Lower leg skin (tissue), 4 donors: ENCODE results near the gene VPS18. TPM values are rescaled to one million over a fixed set of nuclear protein-coding genes. Genes with fewer than 3 reads are reported as not detected.

Experiments used
- DNase-seq, 2 donors: peaks; one replicate each; pipeline ENCODE4 v3.0.0-alpha.2; 2019; ENCODE audit warnings: low spot score in 2 of 2
- H3K4me3 ChIP-seq: fragments of 200-600 bp; sonication (generic); 2 replicates; pipeline ENCODE4 v1.5.1; 2017; ENCODE audit warnings: mild to moderate bottlenecking, low read depth; ENCODE audit not compliant: poor library complexity, severe bottlenecking
- POLR2A ChIP-seq, 2 donors: fragments of 450-650 bp; IDR thresholded peaks; one replicate each; pipeline ENCODE4 v1.6.1; 2016 to 2017; ENCODE audit warnings: antibody characterized with exemption in 2 of 2, mild to moderate bottlenecking in 1 of 2, moderate library complexity in 1 of 2
- WGBS, 2 donors: methylation state at CpG; one replicate each; pipeline ENCODE4 v1.1.5; 2018; 5-methylcytosine and 5-hydroxymethylcytosine counted together
- intact Hi-C: fragments of 100-400 bp; cut with DNase I; formaldehyde crosslinking; loops from one replicate; pipeline ENCODE4 v1.15.0; 2023; ENCODE audit warnings: low total_unique reads
- total RNA-seq, 4 donors: library from RNA; depleted of rRNA; stranded (reverse); fragments of >200 nt; gene quantifications; one replicate each; pipeline ENCODE4 v1.1.0, GENCODE V29; 2016
- TF ChIP-seq, protein P1 (sequence below), 3 donors: fragments of 450-650 bp; IDR thresholded peaks; one replicate each; pipeline ENCODE4 v1.5.1; 2016; ENCODE audit warnings: antibody characterized with exemption in 3 of 3, mild to moderate bottlenecking in 3 of 3, moderate library complexity in 2 of 3

VPS18 gene
- total RNA-seq, 4 donors from 2014 or later, result 15.4 to 29.9 (median 25.7) TPM

- 85 to 93% methylated on average over 24 to 27 of the region's 31 CpGs for WGBS, 2 donors
- intact Hi-C loops, result loop anchor here (10.0 kb wide), 1 partner anchor 79 kb away; no protein-coding TSS in a partner anchor
- no peak for DNase-seq
- no peak overlapping the region for H3K4me3 ChIP-seq
- TF ChIP-seq, protein P1, sequence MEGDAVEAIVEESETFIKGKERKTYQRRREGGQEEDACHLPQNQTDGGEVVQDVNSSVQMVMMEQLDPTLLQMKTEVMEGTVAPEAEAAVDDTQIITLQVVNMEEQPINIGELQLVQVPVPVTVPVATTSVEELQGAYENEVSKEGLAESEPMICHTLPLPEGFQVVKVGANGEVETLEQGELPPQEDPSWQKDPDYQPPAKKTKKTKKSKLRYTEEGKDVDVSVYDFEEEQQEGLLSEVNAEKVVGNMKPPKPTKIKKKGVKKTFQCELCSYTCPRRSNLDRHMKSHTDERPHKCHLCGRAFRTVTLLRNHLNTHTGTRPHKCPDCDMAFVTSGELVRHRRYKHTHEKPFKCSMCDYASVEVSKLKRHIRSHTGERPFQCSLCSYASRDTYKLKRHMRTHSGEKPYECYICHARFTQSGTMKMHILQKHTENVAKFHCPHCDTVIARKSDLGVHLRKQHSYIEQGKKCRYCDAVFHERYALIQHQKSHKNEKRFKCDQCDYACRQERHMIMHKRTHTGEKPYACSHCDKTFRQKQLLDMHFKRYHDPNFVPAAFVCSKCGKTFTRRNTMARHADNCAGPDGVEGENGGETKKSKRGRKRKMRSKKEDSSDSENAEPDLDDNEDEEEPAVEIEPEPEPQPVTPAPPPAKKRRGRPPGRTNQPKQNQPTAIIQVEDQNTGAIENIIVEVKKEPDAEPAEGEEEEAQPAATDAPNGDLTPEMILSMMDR (IDR thresholded peaks at IDR 0.05), result no peak
- no peak for TF ChIP-seq POLR2A (IDR thresholded peaks at IDR 0.05)
These were observed 42.0 kb downstream of the VPS18 start for GRCh38 chr15:40936234-40936708.

GRCh38 chr15:40936709-40937666 is 42.7 kb downstream of the VPS18 start:
- TF ChIP-seq, protein P1 (IDR thresholded peaks at IDR 0.05), result no peak
- TF ChIP-seq POLR2A (IDR thresholded peaks at IDR 0.05), result no peak

GRCh38 chr15:40937762-40938535 is 43.7 kb downstream of the VPS18 start:
- intact Hi-C loops, result loop anchor here (10.0 kb wide), 1 partner anchor 77 kb away; no protein-coding TSS in a partner anchor
- DNase-seq, result no peak
- no peak overlapping the region for H3K4me3 ChIP-seq
- TF ChIP-seq, protein P1 (IDR thresholded peaks at IDR 0.05), result no peak
- TF ChIP-seq POLR2A (IDR thresholded peaks at IDR 0.05), result no peak
- WGBS, 2 donors, result 65 to 68% methylated on average over 19 of the region's 19 CpGs

More at GRCh38 chr15:40936709-40937666, 42.7 kb downstream of the VPS18 start:
- WGBS, 2 donors, result 79 to 87% methylated on average over 15 of the region's 15 CpGs
- no peak for DNase-seq
- intact Hi-C loops, result loop anchor here (10.0 kb wide), 1 partner anchor 78 kb away; no protein-coding TSS in a partner anchor
- H3K4me3 ChIP-seq, result no peak overlapping the region

DNA sequence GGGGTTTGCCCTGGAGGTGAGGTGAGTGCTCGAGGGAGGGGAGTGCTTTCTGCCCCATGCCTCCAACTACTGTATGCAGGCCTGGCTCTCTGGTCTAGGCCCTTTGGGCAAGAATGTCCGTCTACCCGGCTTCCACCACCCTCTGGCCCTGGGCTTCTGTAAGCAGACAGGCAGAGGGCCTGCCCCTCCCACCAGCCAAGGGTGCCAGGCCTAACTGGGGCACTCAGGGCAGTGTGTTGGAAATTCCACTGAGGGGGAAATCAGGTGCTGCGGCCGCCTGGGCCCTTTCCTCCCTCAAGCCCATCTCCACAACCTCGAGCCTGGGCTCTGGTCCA is 44.3 kb downstream of the VPS18 start:
- WGBS, 2 donors, result 78 to 86% methylated on average over 4 to 6 of the region's 6 CpGs
- intact Hi-C loops, result loop anchor here (10.0 kb wide), 1 partner anchor 76 kb away; no protein-coding TSS in a partner anchor
- no peak for DNase-seq
- no peak overlapping the region for H3K4me3 ChIP-seq
- no peak for TF ChIP-seq POLR2A (IDR thresholded peaks at IDR 0.05)

DNA sequence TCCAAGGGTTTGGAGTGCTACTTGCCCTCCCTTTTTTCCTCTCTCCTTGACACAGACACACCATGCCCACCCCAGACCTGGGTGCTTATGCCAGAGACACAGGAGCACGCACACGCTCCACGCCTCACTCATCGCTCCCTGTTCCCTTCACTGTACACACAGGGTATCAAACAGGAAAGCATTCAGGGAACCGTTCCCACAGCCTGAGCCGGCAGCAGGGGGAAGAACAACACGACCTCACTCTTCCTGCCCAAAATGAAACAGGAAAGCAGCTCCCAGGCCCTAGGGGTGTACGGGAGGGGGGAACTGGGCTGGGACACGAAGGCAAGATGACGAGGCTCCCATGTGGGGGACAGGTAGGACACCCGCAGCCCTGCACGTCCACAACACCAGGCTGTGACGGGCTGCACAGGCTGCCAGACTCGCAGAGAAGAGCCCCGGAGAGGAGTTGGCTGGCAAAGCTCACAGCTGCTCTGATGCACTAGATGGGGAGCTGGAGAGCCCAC is 46.1 kb downstream of the VPS18 start:
- WGBS, 2 donors, result 40 to 42% methylated on average over 15 of the region's 15 CpGs
- DNase-seq, result no peak
- intact Hi-C loops, result no loop called here
- H3K4me3 ChIP-seq, result no peak overlapping the region
- TF ChIP-seq, protein P1 (IDR thresholded peaks at IDR 0.05), result no peak
- TF ChIP-seq POLR2A (IDR thresholded peaks at IDR 0.05), result no peak
